GM23248 (cell line): ENCODE results near the gene SLC18B1. TPM values are rescaled to one million over a fixed set of nuclear protein-coding genes. Genes with fewer than 3 reads are reported as not detected.

ENCODE experiments used
- DNase-seq: peaks from one replicate; pipeline ENCODE4 v3.0.0-alpha.2; 2015
- H2AFZ ChIP-seq: fragments of 200-600 bp; sonication (generic); 2 replicates; pipeline ENCODE4 v1.6.1; 2016; ENCODE audit warnings: antibody characterized with exemption
- H3F3A ChIP-seq: fragments of 200-600 bp; sonication (generic); 2 replicates; pipeline ENCODE4 v1.6.1; 2016; ENCODE audit warnings: mild to moderate bottlenecking, antibody characterized with exemption, mixed run types; ENCODE audit not compliant: insufficient read depth
- H3K27ac ChIP-seq: fragments of 200-600 bp; sonication (generic); 2 replicates; pipeline ENCODE4 v1.5.1; 2016; ENCODE audit warnings: mild to moderate bottlenecking
- H3K27me3 ChIP-seq: fragments of 200-600 bp; sonication (generic); replicated peaks from 2 replicates; pipeline ENCODE4 v1.6.1; 2016; ENCODE audit warnings: mild to moderate bottlenecking; ENCODE audit not compliant: insufficient read depth
- H3K36me3 ChIP-seq: fragments of 200-600 bp; sonication (generic); 2 replicates; pipeline ENCODE4 v1.6.1; 2016; ENCODE audit warnings: low read depth, mild to moderate bottlenecking
- H3K4me1 ChIP-seq: fragments of 200-600 bp; sonication (generic); 2 replicates; pipeline ENCODE4 v1.6.1; 2016; ENCODE audit warnings: mild to moderate bottlenecking; ENCODE audit not compliant: insufficient read depth
- H3K4me2 ChIP-seq: fragments of 200-600 bp; sonication (generic); one replicate; pipeline ENCODE4 v1.6.1; 2016; ENCODE audit warnings: mild to moderate bottlenecking; ENCODE audit not compliant: unreplicated experiment
- H3K4me3 ChIP-seq: fragments of 200-600 bp; sonication (generic); 2 replicates; pipeline ENCODE4 v1.5.1; 2016; ENCODE audit warnings: mild to moderate bottlenecking
- H3K79me2 ChIP-seq: fragments of 200-600 bp; sonication (generic); 2 replicates; pipeline ENCODE4 v1.6.1; 2016; ENCODE audit warnings: mild to moderate bottlenecking; ENCODE audit not compliant: insufficient read depth
- H3K9ac ChIP-seq: fragments of 200-600 bp; sonication (generic); 2 replicates; pipeline ENCODE4 v1.6.1; 2016; ENCODE audit warnings: mild to moderate bottlenecking
- H3K9me2 ChIP-seq: fragments of 200-600 bp; sonication (generic); 2 replicates; pipeline ENCODE4 v1.6.1; 2016; ENCODE audit warnings: mixed run types, mild to moderate bottlenecking, moderate library complexity; ENCODE audit not compliant: insufficient read depth
- H3K9me3 ChIP-seq: fragments of 200-600 bp; sonication (generic); one replicate; pipeline ENCODE4 v1.6.1; 2017; ENCODE audit warnings: low read depth
- H4K20me1 ChIP-seq: fragments of 200-600 bp; sonication (generic); 2 replicates; pipeline ENCODE4 v1.6.0; 2016; ENCODE audit not compliant: insufficient read depth
- EZH2 ChIP-seq: fragments of 200-600 bp; sonication (generic); IDR thresholded peaks from 2 replicates; pipeline ENCODE4 v1.6.1; 2018; ENCODE audit warnings: antibody characterized with exemption, mild to moderate bottlenecking; ENCODE audit not compliant: insufficient read depth, poor library complexity, severe bottlenecking
- EZH2phosphoT487 ChIP-seq: fragments of 200-600 bp; sonication (generic); IDR thresholded peaks from 2 replicates; pipeline ENCODE4 v1.6.1; 2018; ENCODE audit warnings: antibody characterized with exemption, moderate library complexity, mild to moderate bottlenecking, low read depth; ENCODE audit not compliant: insufficient read depth
- WGBS, 2 experiments: methylation state at CpG; one replicate each; pipeline ENCODE4 v1.1.6; 2015 to 2017; ENCODE audit warnings: low lambda C conversion rate in 2 of 2, low coverage in 1 of 2; ENCODE audit errors: missing lambda C conversion rate in 2 of 2; 5-methylcytosine and 5-hydroxymethylcytosine counted together
- in situ Hi-C: fragments of 300-500 bp; cut with MboI; formaldehyde crosslinking; loops from 2 replicates; pipeline ENCODE4 v1.15.0; 2020
- polyA plus RNA-seq: library from polyadenylated mRNA; unstranded; fragments of >200 nt; fragmentation: Nextera tagmentation; extraction: Ambion mirVana; gene quantifications from 2 replicates; pipeline ENCODE4 v1.2.1, GENCODE V29; 2016
- total RNA-seq: library from RNA; depleted of rRNA; stranded (reverse); fragments of >200 nt; shearing (Covaris generic); gene quantifications from 2 replicates; pipeline ENCODE4 v1.2.3, GENCODE V29; 2014

SLC18B1 gene
- total and polyA plus RNA-seq, 2 experiments from 2014 or later, result 4.6 to 5.8 TPM

DNA sequence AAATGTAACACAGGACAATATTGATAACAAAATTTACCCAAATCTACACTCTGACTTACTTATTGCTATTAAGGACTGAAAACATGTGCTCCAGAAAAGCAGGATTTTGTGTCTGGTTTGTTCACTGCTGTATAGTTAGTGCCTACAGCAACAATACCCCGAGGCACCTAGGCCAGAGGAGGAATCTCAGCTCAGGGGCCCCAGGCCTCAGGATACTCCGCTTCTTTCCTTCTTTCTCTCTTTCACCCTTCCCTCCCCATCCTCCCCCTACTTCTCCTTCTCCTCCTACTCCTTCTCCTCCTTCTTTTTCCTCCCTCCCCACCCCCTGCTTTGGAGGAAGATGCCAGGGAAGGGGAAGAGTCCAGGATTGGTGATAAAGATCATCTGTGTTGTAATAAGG, 39.7 kb downstream of the SLC18B1 start:
- no peaks in the 10 kb centered on the region for H3K9me3 ChIP-seq
- no peaks in the 10 kb centered on the region for H3K36me3 ChIP-seq
- peaks cover 4% of the 10 kb centered on the region for H3K4me1 ChIP-seq
- in situ Hi-C loops, result no loop called here
- 87 to 88% methylated on average over 1 to 2 of the region's 2 CpGs for WGBS, 2 experiments
- H3K4me3 ChIP-seq, result no peak overlapping the region
- no peak overlapping the region for H3K4me2 ChIP-seq
- no peaks in the 10 kb centered on the region for H4K20me1 ChIP-seq
- H3K27me3 ChIP-seq, result no peaks in the 10 kb centered on the region
- H3K79me2 ChIP-seq, result no peaks in the 10 kb centered on the region
- no peak overlapping the region for H2AFZ ChIP-seq
- no peak overlapping the region for H3K27ac ChIP-seq
- no peak for TF ChIP-seq EZH2
- no peak for TF ChIP-seq EZH2phosphoT487
- no peak for DNase-seq
- no peaks in the 10 kb centered on the region for H3K9me2 ChIP-seq
- H3K9ac ChIP-seq, result no peak overlapping the region
- peaks cover 5% of the 10 kb centered on the region for H3F3A ChIP-seq

DNA sequence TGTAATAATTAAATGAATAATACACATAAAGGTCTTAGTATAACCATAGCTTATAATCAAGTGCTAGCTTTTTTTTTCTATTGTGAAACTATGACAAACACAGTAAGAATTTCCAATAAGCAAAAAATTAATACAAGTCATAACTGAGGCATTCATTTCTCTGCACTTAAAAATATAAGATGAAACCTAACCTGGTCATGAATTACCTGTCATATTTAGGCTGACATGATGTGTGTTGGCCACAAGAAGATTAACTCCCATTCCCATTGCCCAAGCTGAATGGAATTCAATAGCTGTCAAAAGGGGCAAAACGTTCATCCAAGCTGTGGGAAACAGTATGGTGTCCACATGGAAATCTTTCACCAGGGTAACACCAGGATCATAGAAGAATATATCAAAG, 46.2 kb downstream of the SLC18B1 start:
- in situ Hi-C loops, result no loop called here

DNA sequence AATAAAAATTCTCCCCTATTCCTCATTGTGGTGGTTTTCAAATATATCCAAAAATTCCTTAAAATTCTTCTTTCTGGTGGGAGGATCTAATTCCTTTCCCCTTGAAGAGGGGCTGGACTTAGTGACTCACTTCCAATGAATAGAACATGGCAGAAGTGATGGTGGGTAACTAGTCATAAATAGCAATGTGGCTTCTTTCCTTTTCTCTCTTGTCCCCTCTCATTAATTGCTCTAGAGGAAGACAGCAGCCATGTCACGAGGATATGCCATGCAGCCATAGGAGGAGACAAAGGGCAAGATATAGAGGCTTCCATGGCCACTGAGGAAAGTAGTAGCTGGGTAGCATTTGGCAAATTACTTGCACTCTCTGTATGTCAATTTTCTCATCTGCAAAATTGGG, 46.6 kb downstream of the SLC18B1 start:
- no peak for DNase-seq
- H3K4me2 ChIP-seq, result no peak overlapping the region
- no peak overlapping the region for H2AFZ ChIP-seq
- no peak for TF ChIP-seq EZH2
- no peak for TF ChIP-seq EZH2phosphoT487
- H3K4me3 ChIP-seq, result no peak overlapping the region
- 44 to 51% methylated on average over 1 of the region's 1 CpG for WGBS, 2 experiments
- no peaks in the 10 kb centered on the region for H4K20me1 ChIP-seq
- H3K9ac ChIP-seq, result no peak overlapping the region
- no peaks in the 10 kb centered on the region for H3K4me1 ChIP-seq
- no peaks in the 10 kb centered on the region for H3K36me3 ChIP-seq
- H3F3A ChIP-seq, result no peaks in the 10 kb centered on the region
- in situ Hi-C loops, result no loop called here
- no peaks in the 10 kb centered on the region for H3K9me3 ChIP-seq
- H3K27me3 ChIP-seq, result no peaks in the 10 kb centered on the region
- H3K9me2 ChIP-seq, result no peaks in the 10 kb centered on the region
- no peak overlapping the region for H3K27ac ChIP-seq
- H3K79me2 ChIP-seq, result no peaks in the 10 kb centered on the region

More for the DNA sequence above, 46.2 kb downstream of the SLC18B1 start:
- H2AFZ ChIP-seq, result no peak overlapping the region
- H3K27ac ChIP-seq, result no peak overlapping the region
- H3F3A ChIP-seq, result no peaks in the 10 kb centered on the region
- no peak for DNase-seq
- no peaks in the 10 kb centered on the region for H3K9me3 ChIP-seq
- no peak overlapping the region for H3K4me2 ChIP-seq
- H3K36me3 ChIP-seq, result no peaks in the 10 kb centered on the region
- WGBS, 2 experiments, result 29 to 33% methylated on average over 1 of the region's 1 CpG
- H3K9ac ChIP-seq, result no peak overlapping the region
- no peak overlapping the region for H3K4me3 ChIP-seq
- no peaks in the 10 kb centered on the region for H3K27me3 ChIP-seq
- H3K9me2 ChIP-seq, result no peaks in the 10 kb centered on the region
- H3K79me2 ChIP-seq, result no peaks in the 10 kb centered on the region
- no peak for TF ChIP-seq EZH2
- no peak for TF ChIP-seq EZH2phosphoT487
- no peaks in the 10 kb centered on the region for H4K20me1 ChIP-seq
- H3K4me1 ChIP-seq, result no peaks in the 10 kb centered on the region

DNA sequence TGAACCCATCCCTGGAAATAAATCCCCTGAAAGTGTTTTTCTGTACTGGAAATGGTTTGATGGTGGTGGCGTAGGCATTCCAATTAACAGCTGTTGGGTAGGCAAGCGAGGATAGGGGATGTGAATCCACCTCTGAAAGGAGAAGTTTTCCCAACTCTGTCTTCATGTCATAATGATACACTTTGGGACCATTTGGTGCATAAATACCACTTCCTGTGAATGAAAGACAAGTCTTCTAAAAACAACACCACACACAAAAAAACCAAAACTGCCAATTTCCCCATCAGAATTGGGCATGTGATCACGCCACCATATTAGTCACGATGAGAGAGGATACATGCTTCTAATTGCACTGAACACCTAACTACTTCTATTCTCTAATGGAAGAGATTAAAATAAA, 47.1 kb downstream of the SLC18B1 start:
- no peaks in the 10 kb centered on the region for H3F3A ChIP-seq
- DNase-seq, result no peak
- no peak overlapping the region for H3K9ac ChIP-seq
- no peak overlapping the region for H2AFZ ChIP-seq
- no peak for TF ChIP-seq EZH2phosphoT487
- H3K27me3 ChIP-seq, result no peaks in the 10 kb centered on the region
- no peaks in the 10 kb centered on the region for H3K36me3 ChIP-seq
- H4K20me1 ChIP-seq, result no peaks in the 10 kb centered on the region
- no peaks in the 10 kb centered on the region for H3K9me3 ChIP-seq
- in situ Hi-C loops, result no loop called here
- H3K4me3 ChIP-seq, result no peak overlapping the region
- H3K4me2 ChIP-seq, result no peak overlapping the region
- no peaks in the 10 kb centered on the region for H3K4me1 ChIP-seq
- H3K27ac ChIP-seq, result no peak overlapping the region
- no peaks in the 10 kb centered on the region for H3K9me2 ChIP-seq
- WGBS, 2 experiments, result 74 to 81% methylated on average over 4 of the region's 4 CpGs
- H3K79me2 ChIP-seq, result no peaks in the 10 kb centered on the region

GRCh38 chr6:132750455-132751248, 47.8 kb downstream of the SLC18B1 start:
- Histone ChIP-seq H2AFZ (no peak overlapping the region), H3F3A (no peaks in the 10 kb centered on the region), H3K4me1 (no peaks in the 10 kb centered on the region), H3K4me3 (no peak overlapping the region), H3K4me2 (no peak overlapping the region), H4K20me1 (no peaks in the 10 kb centered on the region), H3K27ac (no peak overlapping the region), H3K9me3 (no peaks in the 10 kb centered on the region), H3K9me2 (no peaks in the 10 kb centered on the region), H3K9ac (no peak overlapping the region), H3K36me3 (no peaks in the 10 kb centered on the region), H3K27me3 (no peaks in the 10 kb centered on the region), H3K79me2 (no peaks in the 10 kb centered on the region)
- in situ Hi-C loops, result no loop called here
- DNase-seq, result no peak
- WGBS, 2 experiments, result 56 to 68% methylated on average over 7 to 8 of the region's 8 CpGs
- TF ChIP-seq EZH2phosphoT487, result no peak
- TF ChIP-seq EZH2, result no peak
